Islet precursor cell (in vitro differentiated cells): Measurements from ENCODE around the gene RNF213.
A peak's percentile ranks its signal among the peaks of the same experiment; 100 is the strongest.
"Not testable (repeated sequence)": the region's sequence is repeated elsewhere in the genome, so short reads cannot be mapped to it uniquely, and the experiment has no call there.

ENCODE experiments used
- DNase-seq: peaks from one replicate; pipeline ENCODE4 v3.0.0-alpha.2; 2018

RNF213 gene

DNA sequence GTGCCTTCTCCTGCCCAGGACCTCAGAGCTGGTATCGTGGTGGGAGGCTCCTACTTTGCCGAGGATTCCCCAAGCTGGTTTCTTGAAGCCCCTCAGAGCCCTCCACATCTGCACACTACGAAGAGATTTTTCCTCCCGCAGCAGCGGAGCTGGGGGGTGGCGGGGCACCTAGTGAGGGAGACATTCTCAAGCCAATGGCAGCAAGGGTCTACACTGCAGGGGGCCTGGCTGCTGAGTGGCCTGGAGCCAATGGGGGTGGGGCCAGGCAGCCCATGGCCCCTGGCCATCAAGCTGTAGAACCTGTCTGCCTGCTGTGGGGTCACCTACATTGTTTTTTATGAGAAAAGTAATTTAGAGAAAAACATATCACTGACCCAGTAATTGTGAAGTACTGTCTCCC is 35.4 kb upstream of the RNF213 start:
- DNase-seq = no peak

DNA sequence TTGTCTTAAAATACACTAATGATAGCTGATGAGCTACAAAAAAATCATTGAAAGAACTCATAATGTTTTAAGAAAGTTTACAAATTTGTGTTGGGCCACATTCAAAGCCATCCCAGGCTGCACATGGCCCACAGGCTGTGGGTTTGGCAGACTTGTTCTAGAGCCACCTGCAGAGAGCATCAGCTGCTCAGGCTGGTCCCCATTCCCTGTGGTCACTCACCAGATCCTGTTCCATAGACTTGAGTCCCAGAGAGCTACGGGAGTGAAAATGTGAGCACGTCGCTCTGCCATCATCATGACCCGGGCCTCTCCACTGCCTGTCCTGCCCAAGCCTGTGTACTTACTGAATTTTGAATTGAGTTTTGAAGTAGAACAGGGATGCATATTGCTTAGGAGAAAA is 33.5 kb upstream of the RNF213 start:
- DNase-seq = no peak

DNA sequence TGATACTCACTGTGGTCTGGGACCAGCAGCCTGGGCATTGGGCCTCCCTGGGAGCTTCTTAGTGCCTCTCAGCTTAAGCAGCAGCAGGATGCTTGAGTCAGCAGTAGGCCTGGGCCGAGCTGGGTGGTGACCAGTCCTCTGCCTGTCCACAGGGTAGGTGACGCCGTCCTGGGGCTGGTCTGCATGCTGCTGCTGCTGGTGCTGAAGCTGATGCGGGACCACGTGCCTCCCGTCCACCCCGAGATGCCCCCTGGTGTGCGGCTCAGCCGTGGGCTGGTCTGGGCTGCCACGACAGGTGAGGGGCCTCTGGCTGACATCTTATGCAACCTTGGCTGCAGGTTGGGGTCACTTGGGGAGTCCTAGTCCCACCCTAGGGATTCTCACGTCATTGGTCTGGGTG is 33.0 kb upstream of the RNF213 start:
- no peak for DNase-seq

DNA sequence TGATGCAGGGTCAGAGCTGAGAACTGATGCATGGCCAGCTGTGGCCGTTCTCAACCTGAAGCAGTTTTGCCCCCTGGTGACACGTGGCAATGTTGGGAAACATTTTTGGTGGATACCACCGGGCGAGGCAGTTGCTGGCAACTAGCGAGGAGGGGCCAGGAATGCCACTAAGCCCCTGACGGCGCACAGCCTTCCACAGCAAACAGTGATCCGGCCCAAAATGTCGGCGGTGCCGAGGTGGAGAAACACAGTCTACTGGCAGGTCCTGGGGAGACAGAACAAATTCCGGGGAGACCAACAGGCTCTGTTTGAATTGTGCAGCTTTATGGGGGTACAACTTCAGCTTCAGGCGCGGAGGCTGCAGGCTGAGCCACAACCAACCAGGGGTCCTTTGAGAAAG is 32.2 kb upstream of the RNF213 start:
- DNase-seq = no peak

DNA sequence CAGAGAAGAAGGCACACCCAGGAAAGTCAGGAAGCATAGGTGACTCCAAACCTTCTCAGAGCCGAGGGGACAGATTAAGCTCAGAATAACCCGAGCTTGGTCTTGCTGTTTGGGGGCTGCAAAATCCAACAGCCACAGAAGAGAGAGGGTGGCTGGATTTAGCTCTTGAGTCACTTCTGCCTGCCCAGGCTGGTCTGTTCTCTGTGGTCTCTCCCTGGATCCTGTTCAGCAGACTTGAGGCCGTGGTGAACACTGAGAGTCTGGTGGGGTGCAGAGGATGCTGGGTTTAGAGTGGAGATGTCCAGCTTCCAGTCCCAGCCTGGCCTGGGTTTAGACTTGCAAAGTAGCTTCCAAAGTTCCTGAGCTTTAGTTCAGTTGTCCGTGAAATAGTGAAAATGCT is 31.6 kb upstream of the RNF213 start:
- no peak for DNase-seq

DNA sequence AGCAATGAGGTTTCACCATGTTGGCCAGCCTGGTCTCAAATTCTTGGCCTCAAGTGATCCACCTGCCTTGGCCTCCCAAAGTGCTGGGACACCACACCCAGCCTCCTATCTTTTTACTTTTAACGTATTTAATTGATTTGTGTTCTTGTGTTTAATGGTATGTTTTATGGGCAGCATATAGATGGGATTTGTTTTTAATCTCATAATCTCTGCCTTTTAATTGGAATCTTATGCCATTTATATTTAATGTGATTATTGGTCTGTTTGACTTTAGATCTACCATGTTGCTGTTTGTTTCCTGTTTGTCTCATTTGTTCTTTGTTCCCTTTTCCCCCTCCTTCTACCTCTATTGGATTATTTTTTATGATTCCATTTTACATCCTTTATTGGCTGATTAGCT is 28.2 kb upstream of the RNF213 start:
- no peak for DNase-seq

DNA sequence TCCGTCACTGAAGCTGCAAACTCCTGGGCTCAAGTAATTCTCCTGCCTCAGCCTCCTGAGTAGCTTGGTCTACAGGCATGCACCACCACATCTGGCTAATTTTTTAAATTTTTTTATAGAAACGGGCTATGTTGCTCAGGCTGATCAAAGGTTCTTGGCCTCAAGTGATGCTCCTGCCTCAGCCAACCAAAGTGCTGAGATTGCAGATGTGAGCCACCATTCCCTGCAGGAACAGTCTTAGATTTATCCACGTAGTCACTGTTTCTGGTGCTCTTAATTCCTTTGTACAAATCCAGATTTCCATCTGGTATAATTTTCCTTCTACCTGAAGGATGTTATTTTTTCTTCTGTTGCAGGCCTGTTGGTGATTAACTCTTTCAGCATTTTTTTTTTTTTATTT is 27.4 kb upstream of the RNF213 start:
- no peak for DNase-seq

DNA sequence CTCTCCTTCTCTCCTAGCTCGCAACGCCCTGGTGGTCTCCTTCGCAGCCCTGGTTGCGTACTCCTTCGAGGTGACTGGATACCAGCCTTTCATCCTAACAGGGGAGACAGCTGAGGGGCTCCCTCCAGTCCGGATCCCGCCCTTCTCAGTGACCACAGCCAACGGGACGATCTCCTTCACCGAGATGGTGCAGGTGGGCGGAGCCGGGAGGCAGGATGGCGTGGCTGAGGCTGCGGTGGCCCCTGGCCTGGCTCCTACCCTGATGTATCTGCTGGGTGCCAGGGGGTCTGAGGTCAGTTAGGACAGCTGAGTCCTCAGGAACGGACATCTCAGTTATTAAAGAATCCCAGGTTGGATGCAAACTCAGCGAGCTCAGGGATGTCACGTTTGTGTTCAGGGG is 23.7 kb upstream of the RNF213 start:
- no peak for DNase-seq

DNA sequence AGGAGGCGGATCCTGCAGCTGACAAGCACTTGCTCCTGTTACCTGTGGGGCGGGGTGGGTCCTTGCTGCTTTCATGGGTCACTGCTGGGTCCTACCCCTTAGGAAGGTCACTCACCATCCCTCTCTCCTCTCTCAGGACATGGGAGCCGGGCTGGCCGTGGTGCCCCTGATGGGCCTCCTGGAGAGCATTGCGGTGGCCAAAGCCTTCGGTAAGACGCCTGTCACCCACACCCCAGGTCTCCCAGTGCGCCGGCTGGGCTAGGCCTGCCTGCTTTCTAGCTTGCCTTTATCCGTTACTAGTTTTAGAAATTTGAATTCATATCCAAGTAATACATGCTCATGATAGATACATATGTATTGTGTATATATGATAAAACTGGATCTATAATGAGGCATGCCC is 23.3 kb upstream of the RNF213 start:
- no peak for DNase-seq

DNA sequence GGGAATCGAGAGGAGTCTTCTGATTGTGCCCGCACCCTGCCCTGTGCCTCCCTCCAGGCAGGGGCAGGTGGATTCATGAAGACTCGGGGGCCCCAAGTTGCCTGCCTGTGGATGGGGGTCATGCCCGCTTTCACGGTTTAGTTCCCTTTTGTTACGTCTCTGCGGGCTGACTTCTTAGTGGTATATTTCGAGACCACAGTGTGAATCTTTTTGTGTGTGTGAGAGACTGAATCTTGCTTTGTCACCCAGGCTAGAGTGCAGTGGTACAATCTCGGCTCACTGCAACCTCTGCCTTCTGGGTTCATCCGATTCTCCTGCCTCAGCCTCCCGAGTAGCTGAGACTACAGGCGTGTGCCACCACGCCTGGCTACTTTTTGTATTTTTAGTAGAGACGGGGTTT is 18.1 kb upstream of the RNF213 start:
- DNase-seq = no peak

DNA sequence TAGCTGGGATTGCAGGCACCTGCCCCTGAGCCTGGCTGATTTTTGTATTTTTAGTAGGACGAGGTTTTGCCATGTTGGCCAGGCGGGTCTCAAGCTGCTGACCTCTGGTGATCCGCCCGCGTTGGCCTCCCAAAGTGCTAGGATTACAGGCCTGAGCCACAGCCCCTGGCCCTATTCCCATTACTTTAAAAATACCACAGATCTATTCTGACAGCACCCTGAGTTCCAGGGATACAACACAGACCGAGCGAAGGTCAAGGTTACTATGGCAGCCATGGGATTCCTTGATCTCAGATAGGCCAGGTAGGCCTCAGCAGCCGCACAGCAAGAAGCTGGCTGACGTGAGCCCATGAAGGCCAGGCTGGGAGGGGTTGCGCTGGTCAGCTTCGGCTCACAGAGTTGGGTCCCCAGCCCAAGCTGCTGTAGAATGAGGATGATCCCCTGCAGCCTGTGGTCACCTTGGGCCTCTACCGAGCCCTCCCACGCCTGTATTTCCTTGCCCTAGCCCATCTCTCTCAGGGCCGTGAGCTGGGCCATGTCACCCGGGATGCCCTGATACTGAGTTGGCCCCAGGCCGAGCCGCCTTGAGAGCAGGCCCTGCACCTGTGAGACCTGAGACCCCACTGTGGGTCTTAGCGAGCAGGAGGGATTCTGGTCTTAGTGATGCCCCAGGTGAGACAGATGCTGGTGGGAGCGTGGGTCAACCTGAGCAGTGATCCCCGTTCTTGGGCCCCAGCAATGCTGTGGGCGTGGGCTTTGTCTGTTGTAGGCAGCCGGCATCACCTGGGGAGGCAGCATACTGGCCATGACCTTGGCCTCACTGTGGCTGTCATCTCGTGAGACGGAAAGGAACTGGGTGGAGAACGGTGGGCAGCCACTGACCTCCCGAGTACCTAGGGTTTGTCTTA is 16.9 kb upstream of the RNF213 start:
- no peak for DNase-seq

DNA sequence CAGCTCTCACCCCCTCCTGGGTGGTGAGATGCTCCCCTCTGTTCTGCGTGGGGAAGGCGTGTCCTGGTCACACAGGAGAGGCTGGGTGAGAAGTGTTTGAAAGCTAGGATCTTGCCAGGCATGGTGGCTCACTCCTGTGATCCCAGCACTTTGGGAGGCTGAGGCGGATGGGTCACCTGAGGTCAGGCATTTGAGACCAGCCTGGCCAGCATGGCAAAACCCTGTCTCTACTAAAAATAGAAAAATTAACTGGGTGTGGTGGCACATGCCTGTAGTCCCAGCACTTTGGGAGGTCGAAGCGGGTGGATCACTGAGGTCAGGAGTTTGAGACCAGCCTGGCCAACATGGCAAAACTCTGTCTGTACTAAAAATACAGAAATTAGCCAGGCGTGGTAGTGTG is 16.2 kb upstream of the RNF213 start:
- DNase-seq = not testable (repeated sequence)

DNA sequence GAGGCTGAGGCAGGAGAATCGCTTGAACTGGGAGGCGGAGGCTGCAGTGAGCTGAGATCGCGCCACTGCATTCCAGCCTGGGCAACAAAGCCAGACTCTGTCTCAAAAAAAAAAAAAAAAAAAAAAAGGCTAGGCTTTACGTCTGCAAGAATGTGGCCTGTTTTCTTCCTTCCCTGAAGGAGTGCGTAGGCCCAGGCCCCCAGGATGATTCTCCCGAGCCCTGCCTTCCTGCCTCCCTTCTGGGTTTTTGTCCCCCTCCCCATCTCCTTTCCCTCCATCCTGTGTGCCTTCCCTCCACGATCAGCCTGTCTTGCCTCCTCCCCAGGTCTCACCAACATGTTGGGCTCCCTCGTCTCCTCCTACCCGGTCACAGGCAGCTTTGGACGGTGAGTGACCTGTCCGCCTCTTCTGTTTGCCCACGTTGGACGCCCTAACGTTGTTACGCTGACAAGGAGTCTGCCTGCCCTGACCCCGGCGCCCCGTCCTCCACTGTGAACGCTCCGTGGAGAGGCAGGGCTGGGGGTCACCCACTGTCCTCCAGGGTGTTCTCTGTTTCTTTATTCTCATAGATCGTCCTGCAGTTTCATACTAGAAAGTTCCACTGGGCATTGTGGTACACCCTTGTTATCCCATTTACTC is 15.7 kb upstream of the RNF213 start:
- DNase-seq = peak; percentile 74

DNA sequence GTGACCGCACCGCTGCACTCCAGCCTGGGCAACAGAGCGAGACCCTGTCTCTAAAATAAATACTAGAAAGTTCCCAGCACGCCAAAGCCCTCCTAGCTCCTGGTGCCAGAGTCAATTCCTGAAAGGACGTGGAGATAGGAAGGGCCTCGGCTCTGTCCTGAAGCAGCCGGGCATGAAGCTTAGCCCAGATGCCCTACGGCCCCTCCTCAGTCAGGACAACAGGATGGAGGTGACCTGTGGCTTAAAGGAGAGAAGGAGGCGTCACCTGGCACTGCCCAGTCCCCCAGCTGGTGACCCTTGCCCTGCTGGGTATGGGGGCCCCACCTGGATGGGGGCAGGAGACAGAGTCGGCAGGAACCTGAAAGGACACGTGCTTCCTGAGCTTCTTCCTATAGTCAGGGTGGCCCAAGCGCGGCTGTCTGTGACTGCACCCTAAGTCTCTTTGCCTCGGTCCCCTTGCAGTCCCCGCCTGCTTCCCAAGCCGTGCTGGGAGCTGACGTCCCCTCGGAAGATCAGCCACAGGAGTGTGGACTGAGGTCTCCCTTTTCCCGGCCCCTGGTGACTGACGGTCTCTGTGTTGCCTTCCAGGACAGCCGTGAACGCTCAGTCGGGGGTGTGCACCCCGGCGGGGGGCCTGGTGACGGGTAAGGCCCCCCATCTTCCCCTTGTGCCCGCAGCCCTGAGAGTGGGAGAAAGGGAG is 14.9 kb upstream of the RNF213 start:
- no peak for DNase-seq

DNA sequence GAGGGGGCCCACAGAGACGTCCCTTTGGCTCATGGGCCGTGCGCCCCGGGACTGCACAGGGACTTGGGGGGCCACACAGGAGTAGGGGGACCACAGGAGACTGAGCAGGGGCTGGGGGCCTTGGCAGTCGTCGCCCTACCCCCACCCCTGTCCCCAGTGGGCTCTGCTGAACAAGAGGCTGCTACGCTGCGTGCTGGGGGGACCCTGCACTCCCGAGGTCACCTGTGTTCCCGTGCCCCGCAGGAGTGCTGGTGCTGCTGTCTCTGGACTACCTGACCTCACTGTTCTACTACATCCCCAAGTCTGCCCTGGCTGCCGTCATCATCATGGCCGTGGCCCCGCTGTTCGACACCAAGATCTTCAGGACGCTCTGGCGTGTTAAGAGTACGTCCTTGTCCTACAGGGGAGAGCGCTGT is 14.4 kb upstream of the RNF213 start:
- no peak for DNase-seq

DNA sequence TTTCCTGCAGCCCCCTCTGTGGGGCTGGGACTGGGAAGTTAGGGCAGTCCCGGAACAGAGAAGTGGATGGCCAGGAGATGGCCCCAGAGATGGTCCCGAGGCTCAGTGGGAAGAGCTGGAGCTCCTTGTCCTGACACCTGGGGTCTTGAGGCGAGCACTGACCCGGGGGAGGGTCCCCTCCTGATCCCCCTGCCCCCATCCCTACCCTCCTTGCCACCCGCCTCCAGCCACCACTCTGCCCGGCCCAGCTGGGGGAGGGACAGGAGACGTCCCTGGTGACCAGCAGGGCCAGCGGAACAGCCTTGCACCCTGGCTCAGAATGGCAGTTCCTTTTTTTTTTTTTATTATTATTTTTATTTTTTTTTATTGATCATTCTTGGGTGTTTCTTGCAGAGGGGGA is 13.9 kb upstream of the RNF213 start:
- no peak for DNase-seq

DNA sequence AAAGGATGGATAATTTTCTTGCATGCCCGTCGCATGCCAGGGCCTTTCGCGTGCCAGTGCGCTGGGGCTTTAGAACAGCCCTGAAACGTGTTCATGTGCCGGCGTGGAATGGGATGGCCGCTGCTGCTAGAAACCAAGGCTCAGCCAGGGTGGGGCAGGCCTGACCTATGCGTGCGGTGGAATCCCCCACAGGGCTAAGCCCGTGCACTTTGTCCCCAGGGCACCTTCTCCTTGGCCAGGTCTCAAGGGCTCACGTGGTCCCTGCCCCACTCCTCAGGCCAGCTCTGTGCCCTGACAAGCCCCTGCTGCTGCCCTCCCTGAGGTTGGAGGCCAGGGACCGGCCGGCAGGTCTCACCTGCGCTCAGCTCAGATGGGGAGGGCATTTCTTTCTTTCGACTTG is 13.1 kb upstream of the RNF213 start:
- DNase-seq = no peak

DNA sequence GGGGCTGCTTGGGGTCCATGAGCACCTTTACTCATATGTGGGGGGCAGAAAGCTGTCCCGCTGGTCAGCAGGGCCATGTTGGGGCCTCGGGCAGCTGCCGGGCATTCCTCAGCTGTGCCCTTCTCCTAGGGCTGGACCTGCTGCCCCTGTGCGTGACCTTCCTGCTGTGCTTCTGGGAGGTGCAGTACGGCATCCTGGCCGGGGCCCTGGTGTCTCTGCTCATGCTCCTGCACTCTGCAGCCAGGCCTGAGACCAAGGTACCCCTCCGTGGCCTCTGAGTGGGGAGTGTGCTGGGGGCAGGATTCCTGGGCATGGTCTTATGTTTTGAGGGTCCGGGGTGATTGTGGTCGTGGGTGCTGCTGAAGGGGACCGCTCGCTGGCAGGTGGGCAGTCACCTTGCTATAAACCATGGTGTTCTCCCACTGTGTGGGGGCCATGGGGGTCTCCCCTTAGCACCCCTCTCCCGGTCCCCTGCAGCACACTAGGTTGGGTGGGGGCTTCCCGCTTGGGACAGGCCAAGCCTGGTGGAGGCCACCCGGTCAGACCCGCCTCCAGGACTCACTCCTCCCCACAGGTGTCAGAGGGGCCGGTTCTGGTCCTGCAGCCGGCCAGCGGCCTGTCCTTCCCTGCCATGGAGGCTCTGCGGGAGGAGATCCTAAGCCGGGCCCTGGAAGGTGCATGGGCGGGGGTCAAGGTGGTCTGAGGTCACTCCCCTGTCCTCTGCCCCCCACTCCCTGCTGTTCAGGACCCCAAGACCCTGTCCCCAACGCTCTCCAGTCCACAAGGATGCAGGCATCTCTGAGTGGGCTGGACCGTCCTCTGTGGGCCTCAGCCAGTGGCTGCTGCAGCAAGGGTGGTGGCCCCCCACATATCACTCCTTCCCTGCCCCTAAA is 12.4 kb upstream of the RNF213 start:
- no peak for DNase-seq

DNA sequence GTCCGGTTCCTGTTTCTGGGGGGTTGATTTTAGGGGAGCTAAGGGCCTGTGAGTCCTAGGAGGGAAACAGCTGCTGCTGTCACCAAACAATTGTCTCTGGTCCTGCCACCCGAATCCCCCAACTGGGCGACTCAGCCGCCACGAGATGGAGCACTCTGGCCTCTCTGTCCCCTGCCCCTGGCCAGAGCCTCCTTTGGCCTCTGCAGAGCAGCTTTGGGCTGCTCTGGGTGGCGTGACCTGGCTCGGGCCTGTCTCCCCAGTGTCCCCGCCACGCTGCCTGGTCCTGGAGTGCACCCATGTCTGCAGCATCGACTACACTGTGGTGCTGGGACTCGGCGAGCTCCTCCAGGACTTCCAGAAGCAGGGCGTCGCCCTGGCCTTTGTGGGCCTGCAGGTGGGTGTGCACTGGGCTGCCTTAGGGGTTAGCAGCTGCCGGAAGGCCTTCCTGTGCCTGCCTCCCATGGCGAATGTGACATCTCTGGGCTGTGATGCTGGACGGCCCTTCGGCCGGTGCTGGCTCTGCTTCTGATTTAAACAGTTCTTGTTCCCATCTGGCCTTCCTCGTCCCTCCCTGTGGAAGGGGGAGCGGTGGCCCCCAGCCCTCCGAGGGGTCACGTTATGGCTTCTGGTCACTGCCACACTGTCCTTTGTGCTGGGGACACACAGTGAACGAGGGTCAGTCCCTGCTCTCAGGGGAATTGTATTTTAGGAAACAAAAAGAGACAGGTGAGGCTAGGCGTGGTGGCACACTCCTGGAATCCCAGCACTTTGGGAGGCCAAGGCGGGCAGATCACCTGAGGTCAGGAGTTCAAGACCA is 11.6 kb upstream of the RNF213 start:
- DNase-seq = no peak

DNA sequence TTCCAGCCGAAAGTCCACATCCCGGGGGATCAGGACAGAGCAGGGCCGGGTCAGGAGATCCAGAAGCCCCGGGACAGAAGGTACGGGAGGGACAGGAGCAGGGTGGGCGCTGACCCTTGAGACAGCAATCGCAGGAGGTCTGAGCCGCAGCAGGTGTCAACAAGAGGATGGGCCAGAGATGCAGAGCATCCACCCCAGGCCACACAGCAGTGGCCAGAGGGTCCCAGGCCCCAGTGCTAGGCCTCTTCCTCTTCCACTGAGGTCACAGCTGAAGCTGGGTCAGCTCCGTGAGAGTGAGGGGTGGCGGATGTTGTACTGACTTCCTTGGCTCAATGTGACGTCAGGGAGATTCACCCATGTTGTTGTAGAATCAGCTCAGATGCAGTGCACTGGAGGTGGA is 8.7 kb upstream of the RNF213 start:
- DNase-seq = no peak

DNA sequence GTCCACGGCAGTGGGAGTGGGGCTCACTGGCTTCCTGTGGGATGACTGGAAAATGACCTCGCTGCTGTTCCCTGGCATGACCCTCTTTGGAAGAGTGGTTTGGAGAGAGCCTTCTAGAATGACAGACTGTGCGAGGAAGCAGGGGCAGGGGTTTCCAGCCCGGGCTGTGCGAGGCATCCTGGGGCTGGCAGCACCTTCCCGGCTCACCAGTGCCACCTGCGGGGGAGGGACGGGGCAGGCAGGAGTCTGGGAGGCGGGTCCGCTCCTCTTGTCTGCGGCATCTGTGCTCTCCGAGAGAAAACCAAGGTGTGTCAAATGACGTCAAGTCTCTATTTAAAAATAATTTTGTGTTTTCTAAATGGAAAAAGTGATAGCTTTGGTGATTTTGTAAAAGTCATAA is 7.8 kb upstream of the RNF213 start:
- DNase-seq = peak; percentile 84
